H9 (cell line): ENCODE results near the gene RBM33. TPM values are rescaled to one million over a fixed set of nuclear protein-coding genes. Genes with fewer than 3 reads are reported as not detected.

Experiments
- DNase-seq: peaks from one replicate; pipeline ENCODE4 v3.0.0-alpha.2; 2017
- H2AFZ ChIP-seq: one replicate; pipeline ENCODE4 v1.6.1; 2013; ENCODE audit warnings: mild to moderate bottlenecking, low read length, control low read depth, moderate library complexity
- H2AK5ac ChIP-seq: 2 replicates; pipeline ENCODE4 v1.6.1; 2013; ENCODE audit warnings: low read length, control low read depth, mixed read lengths; ENCODE audit not compliant: insufficient read length
- H2BK120ac ChIP-seq: one replicate; pipeline ENCODE4 v1.6.1; 2013; ENCODE audit warnings: low read depth, mild to moderate bottlenecking, low read length, control low read depth, inconsistent platforms; ENCODE audit not compliant: poor library complexity, severe bottlenecking
- H2BK12ac ChIP-seq: 2 replicates; pipeline ENCODE4 v1.6.1; 2013; ENCODE audit warnings: low read length, control low read depth, mixed read lengths, low read depth; ENCODE audit not compliant: insufficient read length
- H2BK15ac ChIP-seq: 2 replicates; pipeline ENCODE4 v1.6.1; 2013; ENCODE audit warnings: low read depth, low read length, control low read depth
- H2BK20ac ChIP-seq: one replicate; pipeline ENCODE4 v1.6.1; 2013; ENCODE audit warnings: low read depth, mild to moderate bottlenecking, low read length, control low read depth, inconsistent platforms; ENCODE audit not compliant: poor library complexity, severe bottlenecking
- H2BK5ac ChIP-seq: 2 replicates; pipeline ENCODE4 v1.6.1; 2013; ENCODE audit warnings: low read length, control low read depth, mixed read lengths; ENCODE audit not compliant: insufficient read length
- H3K14ac ChIP-seq: 2 replicates; pipeline ENCODE4 v1.6.1; 2013; ENCODE audit warnings: low read length, control low read depth; ENCODE audit not compliant: insufficient read depth
- H3K18ac ChIP-seq: 2 replicates; pipeline ENCODE4 v1.6.1; 2013; ENCODE audit warnings: low read depth, mild to moderate bottlenecking, mixed read lengths, low read length, control low read depth; ENCODE audit not compliant: insufficient read length
- H3K23ac ChIP-seq: 2 replicates; pipeline ENCODE4 v1.6.1; 2013; ENCODE audit warnings: low read length, control low read depth, mixed read lengths, low read depth; ENCODE audit not compliant: insufficient read length
- H3K23me2 ChIP-seq: 2 replicates; pipeline ENCODE4 v1.6.1; 2013; ENCODE audit warnings: low read depth, mild to moderate bottlenecking, mixed read lengths, low read length, control low read depth; ENCODE audit not compliant: insufficient read length, poor library complexity, severe bottlenecking
- H3K27ac ChIP-seq: 2 replicates; pipeline ENCODE4 v1.5.1; 2013; ENCODE audit warnings: low read length, control low read depth, mixed read lengths, low read depth; ENCODE audit not compliant: insufficient read length
- H3K27me3 ChIP-seq: 2 replicates; pipeline ENCODE4 v1.6.1; 2013; ENCODE audit warnings: low read length, control low read depth, inconsistent platforms; ENCODE audit not compliant: insufficient read depth
- H3K4ac ChIP-seq: 2 replicates; pipeline ENCODE4 v1.6.1; 2013; ENCODE audit warnings: low read depth, mild to moderate bottlenecking, control low read depth, inconsistent platforms, low read length, moderate library complexity
- H3K4me1 ChIP-seq: 2 replicates; pipeline ENCODE4 v1.6.1; 2013; ENCODE audit warnings: low read length, control low read depth, inconsistent platforms; ENCODE audit not compliant: insufficient read depth
- H3K4me2 ChIP-seq: 2 replicates; pipeline ENCODE4 v1.6.1; 2013; ENCODE audit warnings: low read length, control low read depth, mixed read lengths; ENCODE audit not compliant: insufficient read length, insufficient read depth
- H3K56ac ChIP-seq: 2 replicates; pipeline ENCODE4 v1.6.1; 2013; ENCODE audit warnings: low read depth, mild to moderate bottlenecking, mixed read lengths, low read length, control low read depth; ENCODE audit not compliant: insufficient read length
- H3K79me1 ChIP-seq: 2 replicates; pipeline ENCODE4 v1.6.1; 2013; ENCODE audit warnings: low read depth, mild to moderate bottlenecking, moderate library complexity, low read length, control low read depth, inconsistent platforms; ENCODE audit not compliant: insufficient read depth, poor library complexity, severe bottlenecking
- H3K79me2 ChIP-seq: 2 replicates; pipeline ENCODE4 v1.6.1; 2013; ENCODE audit warnings: low read length, control low read depth, inconsistent platforms; ENCODE audit not compliant: insufficient read depth
- H3K9ac ChIP-seq: 2 replicates; pipeline ENCODE4 v1.6.1; 2013; ENCODE audit warnings: low read length, control low read depth, mixed read lengths; ENCODE audit not compliant: insufficient read length; ENCODE audit errors: extremely low read depth
- H3K9me3 ChIP-seq: one replicate; pipeline ENCODE4 v1.6.1; 2013; ENCODE audit warnings: low read depth, low read length, inconsistent platforms; ENCODE audit not compliant: control insufficient read depth
- H3T11ph ChIP-seq: one replicate; pipeline ENCODE4 v1.6.1; 2013; ENCODE audit warnings: mild to moderate bottlenecking, low read length, control low read depth, inconsistent platforms
- H4K20me1 ChIP-seq: one replicate; pipeline ENCODE4 v1.6.1; 2013; ENCODE audit not compliant: control insufficient read depth, insufficient read length, insufficient read depth
- H4K5ac ChIP-seq: 2 replicates; pipeline ENCODE4 v1.6.1; 2013; ENCODE audit warnings: low read depth, mild to moderate bottlenecking, mixed read lengths, low read length, control low read depth; ENCODE audit not compliant: insufficient read length
- H4K8ac ChIP-seq: replicated peaks from 2 replicates; pipeline ENCODE4 v1.6.1; 2013; ENCODE audit warnings: low read length, control low read depth, mixed read lengths, low read depth; ENCODE audit not compliant: insufficient read length
- H4K91ac ChIP-seq: 2 replicates; pipeline ENCODE4 v1.6.1; 2013; ENCODE audit warnings: low read depth, mild to moderate bottlenecking, moderate library complexity, mixed read lengths, low read length, control low read depth; ENCODE audit not compliant: insufficient read length
- H3K27ac Mint-ChIP-seq, 3 experiments: 2 replicates in 2 of 3; 3 replicates in 1 of 3; pipeline ENCODE4 v1.8.0; 2020 to 2021; ENCODE audit warnings: mixed read lengths in 3 of 3, mild to moderate bottlenecking in 1 of 3, moderate library complexity in 1 of 3
- H3K27me3 Mint-ChIP-seq: 2 replicates; pipeline ENCODE4 v1.8.0; 2021; ENCODE audit warnings: low read depth, mild to moderate bottlenecking, moderate library complexity, mixed read lengths
- H3K36me3 Mint-ChIP-seq, 3 experiments: 2 replicates in 2 of 3; 3 replicates in 1 of 3; pipeline ENCODE4 v1.8.0; 2020 to 2021; ENCODE audit warnings: low read depth in 3 of 3, mixed read lengths in 3 of 3; ENCODE audit not compliant: insufficient read depth in 1 of 3
- H3K4me1 Mint-ChIP-seq, 2 experiments: 2 replicates each; pipeline ENCODE4 v1.8.0; 2020; ENCODE audit warnings: mixed read lengths in 2 of 2
- H3K4me3 Mint-ChIP-seq, 2 experiments: 2 replicates in 1 of 2; 3 replicates in 1 of 2; pipeline ENCODE4 v1.8.0; 2020 to 2021; ENCODE audit warnings: mild to moderate bottlenecking in 2 of 2, mixed read lengths in 2 of 2, moderate library complexity in 1 of 2
- H3K9me3 Mint-ChIP-seq, 2 experiments: 2 replicates in 1 of 2; 3 replicates in 1 of 2; pipeline ENCODE4 v1.8.0; 2020; ENCODE audit warnings: mild to moderate bottlenecking in 2 of 2, mixed read lengths in 2 of 2, moderate library complexity in 1 of 2
- WGBS: extraction: QIAGEN DNeasy Blood & Tissue Kit; methylation state at CpG from one replicate; pipeline ENCODE4 v1.1.7; 2013; ENCODE audit warnings: missing lambda C conversion rate, low lambda C conversion rate, mixed read lengths; ENCODE audit not compliant: insufficient read length; ENCODE audit errors: extremely low coverage; 5-methylcytosine and 5-hydroxymethylcytosine counted together
- total RNA-seq: library from RNA; stranded (reverse); gene quantifications from 2 replicates; pipeline ENCODE4 v1.2.1, GENCODE V29; 2021
- TF ChIP-seq, protein P1 (sequence below): fragments of 200-600 bp; sonication (generic); conservative IDR thresholded peaks from 3 replicates; pipeline ENCODE4 v1.8.0; 2021; ENCODE audit warnings: antibody characterized with exemption, mild to moderate bottlenecking

The RBM33 gene
- total RNA-seq, 1 experiment from 2014 or later, result 71.3 TPM

GRCh38 chr7:155733582-155734444 is 89.4 kb downstream of the RBM33 start:
- Mint-ChIP-seq H3K27ac (peak overlapping the region in 1 of 3 experiments; percentile 51; a peak in 2 of 7 replicates), H3K27me3 (no peaks in the 10 kb centered on the region), H3K4me3 (no peak overlapping the region), H3K4me1 (no peaks in the 10 kb centered on the region), H3K9me3 (no peaks in the 10 kb centered on the region), H3K36me3 (peaks cover 5 to 32% (median 20%) of the 10 kb centered on the region in 3 experiments; a peak in 6 of 7 replicates)
- no peaks in the 10 kb centered on the region for H4K20me1 ChIP-seq
- H3K79me1 ChIP-seq, result no peaks in the 10 kb centered on the region
- WGBS, result no CpG with 5 or more reads among the region's 14 CpGs
- H3K79me2 ChIP-seq, result no peaks in the 10 kb centered on the region
- no peak overlapping the region for H3K23ac ChIP-seq
- no peak overlapping the region for H3K18ac ChIP-seq
- TF ChIP-seq, protein P1, sequence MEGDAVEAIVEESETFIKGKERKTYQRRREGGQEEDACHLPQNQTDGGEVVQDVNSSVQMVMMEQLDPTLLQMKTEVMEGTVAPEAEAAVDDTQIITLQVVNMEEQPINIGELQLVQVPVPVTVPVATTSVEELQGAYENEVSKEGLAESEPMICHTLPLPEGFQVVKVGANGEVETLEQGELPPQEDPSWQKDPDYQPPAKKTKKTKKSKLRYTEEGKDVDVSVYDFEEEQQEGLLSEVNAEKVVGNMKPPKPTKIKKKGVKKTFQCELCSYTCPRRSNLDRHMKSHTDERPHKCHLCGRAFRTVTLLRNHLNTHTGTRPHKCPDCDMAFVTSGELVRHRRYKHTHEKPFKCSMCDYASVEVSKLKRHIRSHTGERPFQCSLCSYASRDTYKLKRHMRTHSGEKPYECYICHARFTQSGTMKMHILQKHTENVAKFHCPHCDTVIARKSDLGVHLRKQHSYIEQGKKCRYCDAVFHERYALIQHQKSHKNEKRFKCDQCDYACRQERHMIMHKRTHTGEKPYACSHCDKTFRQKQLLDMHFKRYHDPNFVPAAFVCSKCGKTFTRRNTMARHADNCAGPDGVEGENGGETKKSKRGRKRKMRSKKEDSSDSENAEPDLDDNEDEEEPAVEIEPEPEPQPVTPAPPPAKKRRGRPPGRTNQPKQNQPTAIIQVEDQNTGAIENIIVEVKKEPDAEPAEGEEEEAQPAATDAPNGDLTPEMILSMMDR, result no peak
- H3K14ac ChIP-seq, result no peak overlapping the region
- no peak overlapping the region for H3K4me2 ChIP-seq
- no peaks in the 10 kb centered on the region for H3K23me2 ChIP-seq
- no peak overlapping the region for H3K4ac ChIP-seq
- H2BK5ac ChIP-seq, result no peak overlapping the region
- no peak overlapping the region for H3K56ac ChIP-seq
- H3K9me3 ChIP-seq, result no peaks in the 10 kb centered on the region
- H3K4me1 ChIP-seq, result no peaks in the 10 kb centered on the region
- H4K91ac ChIP-seq, result no peak overlapping the region
- no peak overlapping the region for H2BK120ac ChIP-seq
- no peak overlapping the region for H3K9ac ChIP-seq
- H4K8ac ChIP-seq, result no peak overlapping the region
- H2BK20ac ChIP-seq, result no peak overlapping the region
- DNase-seq, result no peak
- no peak overlapping the region for H2BK15ac ChIP-seq
- H2BK12ac ChIP-seq, result no peak overlapping the region
- H3T11ph ChIP-seq, result no peak overlapping the region
- H3K27ac ChIP-seq, result no peak overlapping the region
- no peak overlapping the region for H4K5ac ChIP-seq
- no peak overlapping the region for H2AK5ac ChIP-seq
- H3K27me3 ChIP-seq, result no peaks in the 10 kb centered on the region
- H2AFZ ChIP-seq, result no peak overlapping the region
